ENCODE results near the gene CPLANE2.
"Not testable (repeated sequence)": the region's sequence is repeated elsewhere in the genome, so short reads cannot be mapped to it uniquely, and the experiment has no call there.

The CPLANE2 gene

GRCh38 chr1:16248603-16249516, 11.9 kb upstream of the CPLANE2 start:
- DNase-seq (ENCODE audit: low read depth), result peak; percentile 88

GRCh38 chr1:16248007-16248436, 11.0 kb upstream of the CPLANE2 start:
- no peak for DNase-seq (ENCODE audit: low read depth)

DNA sequence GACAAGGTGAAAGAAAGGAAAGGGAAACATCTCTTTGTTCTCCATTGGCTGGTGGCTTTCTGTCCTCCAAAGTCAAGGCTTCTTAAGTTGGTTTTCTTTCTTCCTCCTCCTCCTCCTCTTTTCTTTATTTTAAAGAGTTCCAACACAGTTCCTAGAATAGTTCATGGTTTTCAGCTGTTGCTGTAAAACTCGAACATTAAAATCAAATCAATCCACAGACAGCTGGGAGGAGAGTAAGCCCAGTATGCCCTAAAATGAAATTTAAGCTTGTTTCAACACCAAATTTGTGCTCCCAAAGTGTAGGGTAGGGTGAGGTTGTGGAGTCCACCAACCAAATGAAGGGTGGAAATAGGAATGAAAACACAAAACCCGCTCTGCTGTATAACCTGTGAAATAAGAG, 10.5 kb upstream of the CPLANE2 start:
- no peak for DNase-seq (ENCODE audit: low read depth)

- no peak for DNase-seq (ENCODE audit: low read depth)
These were observed 10.0 kb upstream of the CPLANE2 start for GRCh38 chr1:16246961-16247360.

- DNase-seq (ENCODE audit: low read depth), result not testable (repeated sequence)
These were observed 9.3 kb upstream of the CPLANE2 start for GRCh38 chr1:16246239-16246638.

DNA sequence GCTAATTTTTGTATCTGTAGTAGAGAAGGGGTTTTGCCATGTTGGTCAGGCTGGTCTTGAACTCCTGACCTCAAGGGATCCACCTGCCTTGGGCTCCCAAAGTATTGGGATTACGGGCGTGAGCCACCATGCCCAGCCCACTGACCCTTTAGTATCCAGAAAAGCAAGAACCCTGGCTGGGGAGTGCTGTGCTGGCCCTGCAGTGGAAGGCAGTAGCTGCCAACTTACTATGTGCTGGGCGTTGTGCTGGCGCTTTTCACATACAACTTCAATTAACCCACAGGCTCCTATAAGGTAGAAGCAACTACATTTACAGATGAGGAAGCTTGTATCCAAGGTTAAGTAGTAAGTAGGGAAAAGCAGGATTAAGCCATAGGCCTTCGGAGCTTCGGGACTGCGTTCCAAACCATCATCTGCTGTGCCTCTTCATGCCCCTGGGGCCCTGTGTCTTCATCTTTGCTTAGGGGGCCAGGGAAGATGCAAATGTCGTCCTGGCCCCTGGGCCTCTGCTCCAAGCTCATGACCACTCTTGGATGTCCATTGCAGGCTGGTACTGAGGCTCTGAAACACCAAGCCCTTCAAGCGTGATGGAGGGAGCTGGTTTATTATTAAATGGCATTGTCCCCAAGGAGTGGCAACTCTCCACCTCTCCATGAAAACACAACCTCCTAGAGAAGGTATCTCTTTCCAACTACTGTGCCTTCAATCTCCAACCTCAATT, 8.7 kb upstream of the CPLANE2 start:
- DNase-seq (ENCODE audit: low read depth), result no peak

DNA sequence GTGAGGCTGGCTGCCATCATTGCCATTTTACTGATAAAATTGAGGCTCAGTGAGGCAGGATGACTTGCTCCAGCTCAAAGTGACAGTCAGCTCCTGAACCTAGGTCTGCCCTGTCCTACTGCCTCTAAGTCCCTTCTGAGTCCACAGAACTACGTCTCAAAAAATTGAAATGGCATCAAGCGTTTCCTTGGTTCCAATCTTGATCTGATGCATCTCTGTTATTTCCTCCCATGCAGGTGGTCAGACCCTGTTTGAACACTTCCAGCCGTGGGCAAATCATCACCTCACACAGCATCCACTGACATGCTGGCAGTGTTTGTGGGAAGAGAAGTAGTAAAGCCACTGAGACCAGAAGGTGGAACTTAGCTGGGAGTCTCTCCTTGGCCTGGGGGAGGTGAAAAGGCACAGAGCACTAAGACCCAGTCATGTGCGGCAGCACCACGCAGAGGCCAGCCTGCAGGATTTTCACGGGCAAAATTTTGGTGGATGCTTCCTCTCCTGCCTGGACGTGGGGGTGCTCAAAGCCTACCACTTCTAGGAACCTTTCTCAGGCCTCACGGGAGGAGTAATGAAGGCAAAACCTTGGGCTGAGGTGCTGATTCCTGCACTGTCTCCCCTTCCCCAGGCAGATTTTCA, 7.8 kb upstream of the CPLANE2 start:
- DNase-seq (ENCODE audit: low read depth), result no peak

- DNase-seq (ENCODE audit: low read depth), result no peak
These were observed 7.1 kb upstream of the CPLANE2 start for GRCh38 chr1:16243936-16244649.

- no peak for DNase-seq (ENCODE audit: low read depth)
These were observed 6.2 kb upstream of the CPLANE2 start for GRCh38 chr1:16243215-16243610.

- DNase-seq (ENCODE audit: low read depth), result no peak
These were observed 5.7 kb upstream of the CPLANE2 start for GRCh38 chr1:16242556-16243214.

DNA sequence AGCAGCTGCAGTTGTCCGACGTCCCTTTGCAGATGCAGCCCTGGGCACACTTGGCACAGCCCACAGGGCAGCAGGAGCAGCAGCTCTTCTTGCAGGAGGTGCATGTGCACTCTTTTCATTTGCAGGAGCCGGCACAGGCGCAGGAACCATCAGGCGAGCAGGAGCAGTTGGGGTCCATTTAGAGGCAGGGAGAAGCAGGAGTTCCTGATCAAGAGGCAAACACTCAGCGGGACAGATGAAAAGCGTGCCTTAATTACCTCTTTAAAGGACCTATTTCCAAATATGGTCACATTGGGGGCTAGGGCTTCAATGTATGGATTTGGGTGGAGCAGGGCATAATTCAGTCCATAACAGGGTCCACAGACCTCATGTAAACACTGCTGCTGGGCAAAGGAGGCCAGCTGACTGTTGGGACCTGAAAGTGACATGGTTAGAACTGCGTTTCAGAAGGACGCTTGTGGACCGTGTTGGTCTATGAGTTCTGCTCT, 4.3 kb upstream of the CPLANE2 start:
- no peak for DNase-seq (ENCODE audit: low read depth)

GRCh38 chr1:16239972-16240491, 3.0 kb upstream of the CPLANE2 start:
- DNase-seq (ENCODE audit: low read depth), result no peak

GRCh38 chr1:16237343-16237830, 404 bp upstream of the CPLANE2 start:
- DNase-seq (ENCODE audit: low read depth), result no peak

- no peak for DNase-seq (ENCODE audit: low read depth)
These were observed 956 bp downstream of the CPLANE2 start for GRCh38 chr1:16235944-16236510.

DNA sequence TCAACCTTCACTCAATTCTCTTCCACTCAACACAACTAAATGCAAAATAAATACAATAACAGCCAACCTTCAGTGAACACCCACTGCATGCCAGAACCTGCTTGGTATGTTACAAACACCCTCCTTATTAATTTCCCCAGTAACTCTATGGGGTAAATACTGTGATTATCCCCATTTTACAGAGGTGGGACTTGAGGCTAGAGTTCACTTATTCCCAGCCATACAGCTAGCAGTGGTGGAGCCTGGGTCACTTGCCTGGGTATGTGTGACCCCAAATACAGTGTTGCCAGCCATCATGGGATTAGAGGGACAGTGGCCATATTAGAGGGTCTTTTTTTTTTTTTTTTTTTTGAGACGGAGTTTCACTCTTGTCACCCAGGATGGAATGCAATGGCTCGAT, 1.6 kb downstream of the CPLANE2 start:
- DNase-seq (ENCODE audit: low read depth), result no peak

DNA sequence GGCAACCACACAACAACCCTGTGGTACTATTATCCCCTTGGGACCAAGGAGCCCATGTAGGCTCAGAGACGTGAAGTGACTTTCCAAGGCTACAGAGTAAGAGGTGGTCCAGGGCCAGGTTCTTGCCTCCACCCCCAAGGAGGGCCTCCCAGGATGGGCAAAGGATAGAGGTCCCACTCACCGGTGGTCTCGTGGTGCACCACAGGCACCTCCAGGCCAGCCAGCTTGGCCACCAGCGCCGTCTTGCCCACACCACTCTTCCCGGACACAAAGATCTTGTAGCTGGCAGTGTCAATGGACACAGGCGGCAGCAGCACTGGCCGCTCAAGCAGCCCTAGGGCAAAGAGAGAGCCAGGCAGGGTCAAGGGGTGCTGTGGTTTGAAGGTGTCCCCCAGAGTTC, 3.6 kb downstream of the CPLANE2 start:
- DNase-seq (ENCODE audit: low read depth), result no peak

GRCh38 chr1:16232316-16232710, 4.7 kb downstream of the CPLANE2 start:
- DNase-seq (ENCODE audit: low read depth), result no peak

- DNase-seq (ENCODE audit: low read depth), result no peak
These were observed 5.4 kb downstream of the CPLANE2 start for GRCh38 chr1:16231331-16232315.

GRCh38 chr1:16230744-16231143, 6.2 kb downstream of the CPLANE2 start:
- DNase-seq (ENCODE audit: low read depth), result no peak
